PFSK-1 (cell line): ENCODE data around the gene RASSF3.

Experiments
- FOXP2 ChIP-seq: optimal IDR thresholded peaks from 2 replicates; pipeline ENCODE3; 2011; ENCODE audit warnings: borderline replicate concordance, control low read depth, inconsistent platforms; ENCODE audit not compliant: insufficient read depth; ENCODE audit errors: extremely low read length, extremely low read depth
- POLR2AphosphoS5 ChIP-seq: IDR thresholded peaks from 2 replicates; pipeline ENCODE4 v1.6.1; 2012; ENCODE audit warnings: low read depth, mild to moderate bottlenecking, control low read depth, low read length, moderate library complexity
- REST ChIP-seq, 2 experiments: IDR thresholded peaks; 2 replicates each; pipeline versions ENCODE4 v1.6.1 to v1.8.0; 2011 to 2012; ENCODE audit warnings: low read depth in 2 of 2, low read length in 2 of 2, control low read depth in 1 of 2, inconsistent platforms in 1 of 2, mild to moderate bottlenecking in 1 of 2, moderate library complexity in 1 of 2; ENCODE audit not compliant: insufficient read depth in 1 of 2
- TAF1 ChIP-seq: IDR thresholded peaks from 2 replicates; pipeline ENCODE4 v1.6.1; 2012; ENCODE audit warnings: low read length, control low read depth, borderline replicate concordance; ENCODE audit not compliant: insufficient read depth

- TF ChIP-seq POLR2AphosphoS5 (no peak), TAF1 (no peak), FOXP2 (no peak), REST (IDR thresholded peaks at IDR 0.05; ENCODE audit: insufficient read depth in 1 of 2, low read depth in 2 of 2, low read length in 2 of 2) (no peak)
Observed at GRCh38 chr12:64716839-64717455, 106.7 kb downstream of the RASSF3 start.
